ELR (cell line): ENCODE results near the gene ZIC1.

ENCODE experiments used
- DNase-seq: peaks from one replicate; pipeline ENCODE4 v3.0.0-alpha.2; 2015; ENCODE audit warnings: low read depth

Gene ZIC1

DNA sequence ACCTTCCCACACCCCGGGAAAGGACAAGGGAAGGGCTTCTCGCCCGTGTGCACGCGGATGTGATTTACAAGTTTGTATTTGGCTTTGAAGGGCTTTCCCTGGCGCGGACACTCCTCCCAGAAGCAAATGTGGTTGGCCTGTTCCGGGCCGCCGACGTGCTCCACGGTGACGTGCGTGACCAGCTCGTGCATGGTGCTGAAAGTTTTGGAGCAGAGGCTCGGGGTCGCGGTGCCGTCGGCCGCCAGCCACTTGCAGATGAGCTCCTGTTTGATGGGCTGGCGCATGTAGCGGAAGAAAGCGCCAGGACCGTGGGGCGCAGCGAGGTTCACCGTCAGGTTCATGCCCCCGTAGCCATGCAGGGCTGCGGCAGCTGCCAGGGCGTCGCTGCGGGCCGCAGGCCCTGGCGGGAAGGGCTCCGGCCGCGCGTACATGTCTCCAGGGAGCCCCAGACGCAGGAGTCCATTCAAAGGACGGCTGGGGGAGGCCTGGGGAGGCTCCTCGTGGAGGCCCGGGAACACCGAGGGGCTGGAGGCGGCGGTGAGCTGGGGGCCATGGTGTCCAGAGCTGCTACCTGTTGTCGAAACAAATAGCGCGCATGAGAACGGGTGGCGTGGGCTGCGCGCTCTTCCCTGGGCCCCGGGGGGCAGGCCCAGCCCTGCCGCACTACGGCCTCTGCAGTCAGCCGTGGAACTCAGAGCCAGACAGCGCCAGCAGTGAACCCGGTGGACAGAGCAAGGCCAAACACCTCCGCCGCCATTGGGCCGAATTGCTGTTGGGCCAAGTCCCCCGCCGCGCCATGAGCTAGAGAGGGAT, 13.1 kb upstream of the ZIC1 start:
- no peak for DNase-seq

- no peak for DNase-seq
Measured at GRCh38 chr3:147396712-147397046, 12.5 kb upstream of the ZIC1 start.

GRCh38 chr3:147397155-147397874, 11.8 kb upstream of the ZIC1 start:
- DNase-seq: no peak

GRCh38 chr3:147397875-147398812, 11.0 kb upstream of the ZIC1 start:
- no peak for DNase-seq

DNA sequence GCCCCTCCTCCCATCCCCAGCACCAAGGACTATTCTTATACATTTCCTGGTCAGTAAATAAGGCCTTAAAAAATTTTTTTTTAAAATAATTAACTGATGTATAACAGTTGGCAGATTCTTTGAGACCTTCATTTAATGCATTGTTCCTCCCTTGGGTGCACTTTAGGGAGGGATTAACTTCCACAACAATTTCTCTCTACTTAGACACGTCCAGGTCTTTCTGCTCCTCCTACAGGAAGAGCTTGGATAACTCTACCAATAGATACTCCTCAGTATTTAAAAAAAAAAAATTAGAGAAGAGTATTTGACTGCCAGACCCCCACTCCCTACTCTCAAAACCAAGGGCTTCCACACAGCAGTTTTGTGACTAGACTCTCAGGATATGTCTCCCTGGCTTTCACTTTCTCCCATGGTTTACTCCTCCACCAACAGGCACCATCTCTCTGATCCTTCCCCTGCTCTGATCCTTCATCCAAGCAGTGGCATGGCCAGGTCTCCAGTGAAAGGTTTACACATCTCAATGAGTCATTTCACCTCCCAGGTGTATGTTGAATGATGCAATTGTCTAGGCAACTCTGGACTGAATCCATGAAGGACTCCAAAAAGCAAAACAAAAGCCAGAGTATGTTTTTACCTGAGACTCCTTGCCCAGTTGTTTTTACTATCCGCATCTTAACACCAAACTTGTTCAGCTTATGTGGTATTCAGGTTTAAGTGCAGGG, 10.2 kb upstream of the ZIC1 start:
- DNase-seq: no peak

DNA sequence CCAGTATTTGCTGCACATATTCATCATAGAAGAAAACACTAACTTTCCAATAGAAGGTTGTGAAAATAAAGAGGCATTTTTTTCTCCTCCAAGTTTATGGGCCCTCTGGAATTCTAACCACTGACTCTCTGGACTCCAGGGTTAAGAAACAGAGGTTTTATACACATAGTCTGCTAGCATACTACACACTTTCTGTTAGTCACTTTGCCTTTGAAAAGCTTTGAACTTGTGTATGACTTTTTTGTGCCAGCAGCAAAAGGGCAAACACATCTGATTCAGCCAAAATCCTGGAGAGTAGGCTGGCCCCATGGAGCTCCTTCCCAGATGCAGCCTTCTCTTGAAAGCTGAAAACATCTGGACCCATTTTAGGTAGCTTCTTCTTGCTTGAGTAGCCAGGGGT, 9.1 kb upstream of the ZIC1 start:
- no peak for DNase-seq

GRCh38 chr3:147400999-147401398, 8.2 kb upstream of the ZIC1 start:
- DNase-seq: no peak

- DNase-seq: no peak
Measured at GRCh38 chr3:147401421-147401820, 7.7 kb upstream of the ZIC1 start.

DNA sequence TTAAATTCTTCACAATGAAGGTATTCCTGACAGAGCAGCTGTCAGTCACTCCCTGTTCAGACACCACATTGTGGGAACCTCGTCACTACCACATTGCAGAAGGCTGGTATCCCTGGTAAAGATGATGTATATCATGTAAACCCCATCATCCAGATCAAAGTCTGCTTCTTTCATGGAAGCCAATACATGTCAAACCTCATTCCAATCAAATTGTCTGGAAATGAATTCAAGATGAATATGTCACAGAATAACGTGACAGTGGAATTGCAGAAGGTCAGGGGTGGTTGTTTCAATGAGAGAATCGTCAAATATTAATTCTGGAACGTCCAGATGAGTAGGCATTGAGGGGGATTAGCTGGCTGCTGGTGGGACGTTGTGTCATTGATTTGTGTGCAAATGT, 7.0 kb upstream of the ZIC1 start:
- DNase-seq: no peak

DNA sequence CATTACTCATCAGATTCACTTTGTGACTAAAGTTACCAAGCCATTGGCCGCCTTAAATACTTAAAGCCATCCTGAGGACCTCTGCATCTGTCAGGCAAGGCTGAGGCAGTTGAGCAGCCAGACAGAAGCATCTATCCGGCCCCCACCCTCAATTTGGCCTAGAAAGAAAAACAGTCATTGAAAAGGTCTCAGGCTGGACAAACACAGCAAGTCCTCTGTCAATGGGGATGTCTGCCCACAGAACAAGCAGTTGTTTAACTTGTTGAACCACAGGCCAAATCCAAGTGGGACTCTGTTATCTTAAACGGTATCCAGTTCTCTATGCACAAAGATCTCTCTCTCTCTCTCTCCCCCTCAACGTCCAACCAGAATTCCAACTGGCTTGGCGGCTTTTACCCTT, 5.7 kb upstream of the ZIC1 start:
- no peak for DNase-seq

DNA sequence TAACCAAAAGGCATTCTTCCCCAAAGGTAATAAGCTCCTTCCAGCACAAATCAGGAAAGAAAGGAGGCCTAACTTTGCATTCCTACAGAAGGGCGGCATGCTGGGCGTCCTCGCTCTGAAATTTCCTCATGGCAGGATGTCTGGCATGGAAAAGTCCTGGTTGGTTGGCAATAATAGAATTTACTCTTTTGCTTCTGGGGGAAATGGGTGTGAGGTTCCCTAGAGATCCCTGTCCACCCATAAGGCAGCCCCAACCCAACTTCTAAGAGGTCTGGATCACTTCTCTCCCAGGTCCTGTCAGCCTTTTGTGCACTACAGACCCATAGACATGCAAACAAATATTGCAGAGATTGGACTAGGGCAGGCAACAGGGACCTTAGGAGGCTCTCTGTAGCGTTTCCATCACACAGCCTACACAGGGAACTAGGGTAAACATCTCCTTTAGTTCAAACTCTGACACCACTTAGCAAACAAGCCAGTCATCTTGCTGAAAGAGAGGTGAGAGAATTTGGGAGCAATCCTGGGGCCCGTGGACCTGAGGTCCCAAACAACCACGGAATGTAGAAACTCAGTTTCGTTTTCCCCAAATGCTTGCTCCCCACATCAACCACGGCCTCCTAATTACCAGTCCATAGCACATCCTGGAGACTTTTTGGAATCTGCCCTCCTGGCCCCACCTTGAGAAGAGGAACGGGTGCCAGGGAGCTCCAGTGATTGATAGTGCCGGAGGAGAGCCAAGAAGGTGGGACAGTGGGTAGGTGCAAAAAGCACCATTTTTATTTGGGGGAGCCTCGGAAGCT, 5.0 kb upstream of the ZIC1 start:
- no peak for DNase-seq

GRCh38 chr3:147404800-147405230, 4.3 kb upstream of the ZIC1 start:
- no peak for DNase-seq

DNA sequence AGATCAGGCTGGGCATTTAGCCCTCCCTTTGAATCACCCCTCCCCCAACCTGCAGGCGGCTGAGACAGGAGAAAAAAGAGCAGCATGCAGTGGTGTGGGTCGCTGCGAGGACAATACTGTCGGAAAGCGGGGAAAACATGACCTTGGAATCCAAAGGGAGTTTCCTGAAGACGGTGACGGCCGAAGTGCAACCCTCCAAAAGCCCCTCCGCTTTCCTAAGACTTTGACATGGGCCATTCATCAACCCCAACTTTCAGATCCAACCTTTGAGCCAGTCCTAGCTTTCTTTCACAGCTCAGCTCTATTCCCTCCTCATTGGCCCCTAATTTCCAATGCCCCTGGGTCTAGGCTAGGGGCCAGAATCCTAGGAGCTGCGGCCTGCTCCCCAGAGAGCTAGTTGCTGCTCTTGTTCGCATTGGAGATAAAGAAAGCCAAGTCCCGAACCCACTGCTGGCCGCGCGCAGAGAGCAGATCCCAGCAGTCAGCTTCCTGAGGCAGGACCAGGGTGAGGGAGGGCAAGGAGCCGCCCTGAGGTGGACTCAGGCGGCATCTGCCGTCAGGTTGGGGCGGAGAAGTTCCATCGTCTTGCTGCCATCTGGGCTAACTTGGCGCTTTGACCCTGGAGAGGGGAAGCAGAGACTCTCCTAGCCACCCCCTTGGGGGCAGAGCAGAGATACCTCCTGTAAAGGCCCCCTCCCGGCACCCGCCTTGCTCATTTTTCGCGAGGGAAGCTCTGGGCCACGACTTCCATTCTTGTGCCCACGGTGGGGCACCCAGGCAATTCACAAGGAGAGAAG, 3.7 kb upstream of the ZIC1 start:
- DNase-seq: no peak

DNA sequence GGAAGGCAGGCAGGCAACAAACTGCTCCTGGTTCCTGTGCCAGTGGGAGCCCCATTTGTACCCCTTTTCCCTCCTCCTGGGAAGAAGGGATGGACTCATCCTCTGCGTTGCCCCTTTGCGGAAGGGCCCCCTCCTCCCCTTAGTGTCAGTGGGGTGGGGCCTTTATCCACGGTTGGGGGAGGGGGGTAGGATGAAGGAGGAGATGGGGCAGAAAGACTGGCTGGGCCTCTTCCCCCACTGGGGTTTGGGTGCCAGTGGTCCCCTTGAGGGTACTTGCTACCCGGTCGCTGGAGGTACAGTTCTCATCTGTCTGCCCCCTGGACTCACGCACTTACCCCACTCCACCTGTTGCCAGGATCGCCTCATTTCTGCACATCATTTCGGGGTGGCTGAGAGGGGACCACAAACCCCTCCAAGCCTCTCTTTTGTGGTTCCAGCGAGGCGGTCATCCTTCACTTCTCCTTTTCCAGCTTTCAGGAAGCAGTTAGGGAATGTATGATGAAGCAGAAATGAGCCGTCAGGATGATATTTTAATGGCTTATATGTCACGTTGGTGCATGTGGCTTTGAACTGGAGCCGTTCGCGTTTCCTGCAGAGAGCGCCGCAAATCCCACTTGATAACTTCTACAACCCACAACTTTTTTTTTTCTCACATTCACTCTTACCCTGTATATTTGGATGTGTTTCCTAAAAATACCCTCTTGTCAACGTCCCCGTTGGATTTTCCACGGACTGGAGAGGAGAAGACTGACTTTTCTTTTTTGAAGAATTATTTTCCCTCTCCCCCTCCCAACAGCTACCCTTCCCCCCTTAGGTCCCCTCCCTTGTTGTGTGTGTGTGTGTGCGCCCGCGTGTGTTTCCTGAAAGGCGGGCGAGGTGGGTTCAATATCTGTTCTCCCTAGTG, 2.9 kb upstream of the ZIC1 start, which contains the start of gene ZIC4:
Gene ZIC4, minus strand, starts transcription at position 516 of the 904 bp plus-strand sequence. CDS start 3,746 bp downstream, outside the sequence.
- DNase-seq: no peak

DNA sequence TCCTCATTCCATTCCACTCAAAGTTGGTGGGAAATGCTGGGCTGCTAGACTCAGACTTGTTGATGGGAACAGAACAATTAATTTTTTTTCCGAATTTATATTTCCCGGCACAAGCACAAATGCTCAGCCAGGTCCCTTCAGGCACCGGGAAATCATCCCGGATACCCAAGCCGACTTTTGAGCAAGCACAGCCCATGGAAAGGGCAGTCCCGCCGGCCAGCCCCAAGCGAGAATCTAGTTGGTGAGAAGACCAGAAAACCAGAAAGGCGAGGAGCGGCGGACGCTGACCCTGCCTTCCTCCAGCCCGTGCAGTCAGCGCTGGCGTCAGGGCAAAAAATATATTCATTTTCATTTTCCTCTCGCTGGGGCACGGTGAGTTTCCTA, 2.1 kb upstream of the ZIC1 start:
- DNase-seq: no peak

- DNase-seq: no peak
Measured at GRCh38 chr3:147407498-147408187, 1.5 kb upstream of the ZIC1 start.

- DNase-seq: no peak
Measured at GRCh38 chr3:147408188-147409100, 721 bp upstream of the ZIC1 start.
